Fibroblast of skin of right biceps (primary cell): ENCODE data around the gene PLK5.

ENCODE experiments used
- DNase-seq: peaks from one replicate; pipeline ENCODE4 v3.0.0-alpha.2; 2013

The PLK5 gene

DNA sequence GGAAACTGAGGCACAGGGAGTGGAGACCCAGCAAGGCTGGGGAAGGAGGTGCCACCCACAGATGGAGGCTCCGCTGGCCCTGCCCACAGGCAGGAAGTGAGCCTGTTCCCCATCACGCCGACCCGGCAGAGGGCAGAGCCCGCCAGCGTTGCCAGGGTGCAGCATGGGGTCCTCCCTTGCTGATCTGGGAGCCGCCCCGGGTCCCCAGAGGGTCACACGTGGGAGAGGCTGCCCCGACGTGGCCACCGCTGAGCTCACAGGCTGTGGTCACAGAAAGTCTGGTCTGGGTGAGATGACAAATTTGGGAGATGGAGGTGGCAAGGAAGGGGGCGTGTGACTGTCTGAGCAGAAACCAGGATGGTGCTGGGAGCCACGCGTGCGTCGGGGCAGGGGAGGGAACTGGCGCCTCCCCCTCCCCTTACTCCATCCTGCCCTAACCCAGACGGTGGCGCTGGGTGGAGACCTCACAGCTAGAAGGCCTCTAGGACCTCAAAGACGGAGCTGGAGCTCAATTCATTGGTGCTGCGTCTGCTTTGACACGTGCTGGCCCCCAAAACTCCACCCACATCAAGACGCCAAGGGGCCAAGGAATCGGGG is 36.5 kb downstream of the PLK5 start:
- no peak for DNase-seq

DNA sequence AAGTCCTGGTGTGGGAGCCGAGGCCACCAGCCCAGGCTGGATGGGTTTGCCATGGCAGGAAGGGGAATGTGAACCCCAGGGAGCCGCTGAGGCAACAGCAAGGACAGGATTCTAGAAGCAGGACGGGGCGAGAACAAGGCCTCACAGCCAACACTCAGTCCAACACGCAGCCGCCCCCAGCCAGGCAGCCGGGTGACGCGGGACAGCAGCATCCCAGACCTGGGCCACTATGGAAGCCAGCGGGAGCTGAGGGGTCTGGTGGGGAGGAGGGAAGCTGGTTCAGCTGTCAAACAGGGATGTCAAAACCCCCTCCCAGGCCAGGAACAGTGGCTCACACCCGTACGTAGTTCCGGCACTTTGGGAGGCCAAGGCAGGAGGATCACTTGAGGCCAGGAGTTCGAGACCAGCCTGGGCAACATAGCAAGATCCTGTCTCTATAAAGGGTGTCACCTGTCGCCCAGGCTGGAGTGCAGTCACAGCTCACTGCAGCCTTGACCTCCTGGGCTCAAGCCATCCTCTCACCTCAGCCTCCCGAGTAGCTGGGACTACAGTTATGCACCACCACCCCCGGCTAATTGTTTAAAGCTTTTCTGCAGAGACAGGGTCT is 37.5 kb downstream of the PLK5 start:
- no peak for DNase-seq

DNA sequence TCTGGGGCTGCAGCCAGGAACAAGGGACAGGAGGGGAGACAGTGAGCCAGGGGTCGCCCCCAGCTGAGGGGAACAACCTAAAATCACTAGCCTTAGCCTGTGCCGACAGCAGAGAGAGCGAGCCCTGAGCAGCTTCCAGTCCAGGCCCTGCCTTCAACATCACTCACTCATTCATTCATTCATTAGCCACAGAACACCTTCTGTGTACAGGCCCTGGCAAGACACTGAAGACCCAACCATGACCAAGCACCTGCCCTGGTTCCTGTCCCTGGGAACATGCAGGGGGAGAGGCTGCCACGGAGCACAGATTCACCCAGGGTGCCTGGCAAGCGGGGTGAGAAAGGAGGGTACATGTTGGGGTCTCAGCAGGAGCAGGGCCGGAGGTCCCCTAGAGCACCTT is 39.4 kb downstream of the PLK5 start:
- DNase-seq = no peak

DNA sequence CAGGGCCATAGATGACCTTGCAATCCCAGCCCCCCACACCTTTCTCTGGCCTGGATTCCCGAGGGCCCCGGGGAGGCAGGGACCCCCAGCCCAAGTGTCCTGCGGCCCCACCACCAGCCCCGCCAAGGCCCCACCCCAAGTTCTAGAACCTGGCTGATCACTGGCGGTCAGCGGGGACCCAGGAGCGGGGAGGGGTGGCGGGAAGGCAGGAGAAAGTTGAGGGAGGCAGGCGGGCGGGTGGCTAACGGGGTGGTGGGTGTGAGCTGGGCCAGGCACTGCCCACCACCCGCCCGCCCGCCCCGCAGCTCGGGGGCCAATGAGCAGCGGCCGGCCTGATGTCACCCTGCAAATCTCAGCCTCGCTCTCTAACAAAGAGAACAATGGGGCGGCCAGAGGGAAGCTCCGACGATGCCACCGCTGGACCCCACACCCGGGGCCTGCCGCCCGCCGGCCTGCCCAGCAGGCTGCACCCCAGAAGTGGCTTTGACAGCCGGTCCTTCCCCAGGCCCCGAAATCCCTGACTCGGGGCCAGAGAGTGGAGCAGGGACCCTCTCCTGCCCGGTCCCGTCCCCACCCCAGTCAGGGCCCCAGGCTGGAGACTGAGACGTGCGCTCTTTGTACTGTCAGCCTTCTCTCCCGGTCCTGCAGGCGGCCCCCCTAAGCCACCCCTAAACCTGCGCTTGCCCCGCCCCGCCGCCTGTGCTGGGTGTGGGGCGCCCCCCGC is 42.7 kb downstream of the PLK5 start:
- DNase-seq = peak; percentile 88

DNA sequence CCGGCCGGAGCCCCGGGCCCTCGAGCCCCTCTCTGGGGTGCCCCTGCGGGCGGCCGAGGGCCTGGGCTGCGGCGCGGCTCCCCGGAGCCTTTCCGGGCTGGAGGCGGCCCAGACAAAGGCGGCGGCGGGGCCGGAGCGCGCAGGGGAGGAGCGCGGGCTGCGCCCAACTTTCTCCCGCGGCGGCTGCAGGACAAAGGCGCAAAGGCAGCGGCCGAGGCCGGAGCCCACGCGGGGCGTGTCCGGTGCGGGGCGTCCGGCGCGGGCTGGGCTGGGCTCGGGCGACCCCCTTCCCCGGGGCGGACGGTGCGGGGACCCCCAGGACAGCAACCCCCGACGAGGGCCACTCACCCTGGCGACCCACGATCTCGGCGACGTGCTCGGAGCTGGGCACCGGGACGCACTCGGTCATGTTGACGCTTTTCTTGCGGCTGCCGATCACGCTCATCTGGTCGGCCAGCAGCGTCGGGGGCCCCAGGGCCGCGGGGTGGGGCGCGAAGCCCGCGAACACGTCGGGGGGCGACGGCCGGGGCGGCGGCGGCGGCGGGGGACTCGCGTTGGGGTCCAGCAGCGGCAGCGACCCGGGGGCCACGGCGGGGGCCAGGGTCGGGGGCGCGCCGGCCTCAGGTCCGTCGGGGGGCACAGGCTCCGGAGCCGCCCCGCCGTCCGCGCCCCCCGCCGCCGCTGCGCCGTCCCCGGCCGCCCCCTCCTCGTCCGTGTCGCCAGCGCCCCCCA is 43.4 kb downstream of the PLK5 start:
- no peak for DNase-seq

DNA sequence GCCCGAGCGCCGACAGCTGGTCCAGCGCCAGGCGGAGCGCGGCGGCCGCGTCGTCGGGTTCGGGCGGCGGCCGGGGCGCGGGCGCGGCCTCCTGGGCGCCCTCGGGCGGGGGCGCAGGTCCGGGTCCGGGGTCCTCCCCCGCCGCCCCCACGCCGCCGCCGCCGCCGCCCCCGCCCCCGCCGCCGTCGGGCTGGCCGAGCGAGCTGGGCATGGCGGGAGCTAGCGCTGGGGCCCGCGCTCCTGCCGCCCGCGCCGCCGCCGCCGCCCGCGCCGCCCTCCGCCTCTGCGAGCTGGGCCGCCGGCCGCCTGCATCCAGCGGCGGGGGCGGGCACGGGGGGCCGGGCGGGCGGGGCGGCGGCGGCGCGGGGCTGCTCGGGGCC is 44.0 kb downstream of the PLK5 start:
- DNase-seq = no peak

DNA sequence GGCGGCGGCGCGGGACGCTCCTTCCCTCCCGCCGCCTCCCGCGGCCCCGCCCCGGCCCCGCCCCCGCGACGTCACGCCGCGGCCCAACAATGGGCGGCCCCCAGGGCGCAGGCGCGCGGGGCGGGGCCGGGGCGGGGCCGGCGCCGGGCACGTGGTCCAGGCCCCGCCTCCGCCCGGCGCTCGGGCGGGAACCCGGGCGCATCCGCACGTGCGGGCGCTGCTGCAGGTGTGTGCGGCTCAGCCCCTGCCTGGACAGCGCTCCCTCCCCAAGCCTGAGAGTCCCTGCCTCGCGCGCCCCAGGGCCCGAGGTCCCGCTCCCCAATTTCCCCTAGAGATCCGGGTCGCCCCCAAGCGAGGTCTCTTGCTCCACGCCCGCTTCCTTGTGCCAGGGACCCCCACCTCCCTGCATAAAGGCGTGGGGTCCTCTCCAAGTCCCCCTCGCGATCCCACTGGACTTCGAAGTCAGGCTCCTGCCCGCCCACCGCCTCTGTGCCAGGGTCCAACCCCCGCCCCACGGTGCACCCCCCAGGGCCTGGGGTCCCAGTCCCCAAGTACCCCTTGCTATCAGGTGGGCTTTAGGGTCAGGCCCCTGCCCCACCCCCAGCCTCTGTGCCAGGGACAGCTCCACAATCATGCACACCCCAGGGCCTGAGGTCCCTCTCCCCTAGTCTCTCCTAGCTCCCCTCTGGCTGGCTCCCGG is 44.6 kb downstream of the PLK5 start, which contains the start of gene MEX3D:
Gene MEX3D (minus strand): TSS at position 6 of the 700 bp plus-strand sequence. CDS start 267 bp downstream, outside the sequence.
- peak; percentile 84 for DNase-seq

DNA sequence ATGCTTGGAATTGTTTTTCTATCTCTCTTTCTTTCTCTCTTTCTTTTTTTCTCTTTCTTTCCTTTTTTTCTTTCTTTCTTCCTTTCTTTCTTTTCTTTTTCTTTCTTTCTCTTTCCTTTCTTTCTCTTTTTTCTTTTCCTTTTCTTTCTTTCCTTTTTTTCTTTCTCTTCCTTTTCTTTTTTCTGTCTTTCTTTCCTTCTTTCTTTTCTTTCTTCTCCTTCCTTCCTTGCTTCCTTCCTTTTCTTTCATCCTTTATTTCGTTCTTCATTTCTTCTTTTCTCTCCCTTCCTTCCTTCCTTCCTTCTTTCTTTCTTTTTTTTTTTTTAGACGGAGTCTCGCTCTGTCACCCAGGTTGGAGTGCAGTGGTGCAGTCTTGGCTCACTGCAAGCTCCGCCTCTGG is 46.1 kb downstream of the PLK5 start:
- DNase-seq = no peak

DNA sequence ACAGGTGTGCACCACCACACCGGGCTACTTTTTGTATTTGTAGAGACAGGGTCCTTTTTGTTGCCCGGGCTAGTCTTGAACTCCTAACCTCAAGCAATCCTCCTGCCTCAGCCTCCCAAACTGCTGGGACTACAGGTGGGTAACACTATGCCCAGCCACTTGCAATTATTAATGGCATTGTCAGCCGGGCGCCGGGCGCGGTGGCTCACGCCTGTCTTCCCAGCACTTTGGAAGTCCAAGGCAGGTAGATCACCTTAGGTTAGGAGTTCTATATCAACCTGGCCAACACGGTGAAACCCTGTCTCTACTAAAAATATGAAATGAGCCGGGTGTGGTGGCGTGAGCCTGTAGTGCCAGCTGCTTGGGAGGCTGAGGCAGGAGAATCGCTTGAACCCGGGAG is 47.0 kb downstream of the PLK5 start:
- no peak for DNase-seq

DNA sequence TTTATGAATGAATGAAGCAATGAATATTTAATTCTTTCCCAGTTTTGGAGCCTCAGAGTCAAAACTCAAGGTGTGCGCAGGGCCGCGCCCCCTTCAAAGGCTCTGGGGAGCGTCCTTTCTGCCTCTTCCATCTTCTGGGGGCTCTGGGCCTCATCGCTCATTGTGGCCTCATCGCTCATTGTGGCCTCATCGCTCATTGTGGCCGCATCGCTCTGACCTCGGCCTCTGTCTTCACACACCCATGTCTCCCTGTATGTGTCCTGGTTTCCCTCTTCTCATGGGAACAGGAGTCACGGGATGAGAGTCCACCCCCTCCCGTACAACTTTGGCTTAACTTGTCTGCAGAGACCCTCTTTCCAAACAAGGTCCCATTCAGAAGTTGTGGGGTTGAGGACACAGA is 47.5 kb downstream of the PLK5 start:
- DNase-seq = no peak

DNA sequence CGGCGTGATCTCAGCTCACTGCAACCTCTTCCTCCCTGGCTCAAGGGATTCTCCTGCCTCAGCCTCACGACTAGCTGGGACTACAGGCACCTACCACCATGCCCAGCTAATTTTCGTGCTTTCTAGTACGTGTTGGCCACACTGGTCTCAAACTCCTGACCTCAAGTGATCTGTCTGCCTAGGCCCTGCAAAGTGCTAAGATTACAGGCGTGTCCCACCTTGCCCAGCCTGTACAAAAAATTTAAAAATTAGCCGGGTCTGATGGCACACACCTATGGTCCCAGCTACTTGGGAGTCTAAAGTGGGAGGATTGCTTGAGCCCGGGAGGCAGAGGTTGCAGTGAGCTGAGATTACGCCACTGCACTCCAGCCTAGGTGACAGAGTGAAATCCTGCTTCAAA is 48.9 kb downstream of the PLK5 start:
- DNase-seq = no peak

DNA sequence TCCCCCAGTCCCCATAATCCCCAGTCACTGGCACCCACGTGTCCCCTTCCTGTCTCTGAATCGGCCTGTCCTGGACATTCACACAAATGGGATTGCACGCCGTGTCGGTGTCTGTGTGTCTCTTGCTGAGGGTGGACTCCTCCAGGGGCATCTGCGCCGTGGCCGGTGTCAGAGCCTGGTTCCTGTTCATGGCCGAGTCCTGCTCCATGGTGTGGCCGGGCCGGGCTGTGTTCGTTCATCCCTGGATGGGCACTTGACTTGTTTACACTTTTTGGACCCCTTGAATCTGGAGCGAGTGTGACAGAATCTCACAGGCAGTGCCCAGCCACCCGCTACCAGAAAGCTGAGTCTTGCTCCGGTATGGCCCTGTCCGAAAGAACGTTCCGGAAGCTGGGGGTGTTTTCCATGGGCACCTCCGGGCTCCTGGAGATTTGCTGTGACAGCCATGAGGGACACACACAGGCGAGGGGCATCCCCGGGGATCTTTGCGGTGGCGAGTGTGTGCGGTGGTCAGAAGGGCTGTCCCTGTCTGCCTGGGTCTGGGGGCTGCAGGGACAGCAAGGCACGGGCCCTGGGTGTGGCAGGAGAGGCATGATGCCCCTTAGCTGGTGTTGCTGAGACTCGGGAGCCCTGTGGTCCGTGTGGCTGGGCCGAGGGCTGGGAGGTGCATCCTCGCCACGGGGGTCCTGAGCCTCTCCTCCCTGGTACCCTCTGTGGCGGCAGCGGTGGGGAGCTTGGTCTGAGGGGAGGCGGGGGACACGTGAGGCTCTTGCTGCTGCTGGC is 50.7 kb downstream of the PLK5 start:
- no peak for DNase-seq

DNA sequence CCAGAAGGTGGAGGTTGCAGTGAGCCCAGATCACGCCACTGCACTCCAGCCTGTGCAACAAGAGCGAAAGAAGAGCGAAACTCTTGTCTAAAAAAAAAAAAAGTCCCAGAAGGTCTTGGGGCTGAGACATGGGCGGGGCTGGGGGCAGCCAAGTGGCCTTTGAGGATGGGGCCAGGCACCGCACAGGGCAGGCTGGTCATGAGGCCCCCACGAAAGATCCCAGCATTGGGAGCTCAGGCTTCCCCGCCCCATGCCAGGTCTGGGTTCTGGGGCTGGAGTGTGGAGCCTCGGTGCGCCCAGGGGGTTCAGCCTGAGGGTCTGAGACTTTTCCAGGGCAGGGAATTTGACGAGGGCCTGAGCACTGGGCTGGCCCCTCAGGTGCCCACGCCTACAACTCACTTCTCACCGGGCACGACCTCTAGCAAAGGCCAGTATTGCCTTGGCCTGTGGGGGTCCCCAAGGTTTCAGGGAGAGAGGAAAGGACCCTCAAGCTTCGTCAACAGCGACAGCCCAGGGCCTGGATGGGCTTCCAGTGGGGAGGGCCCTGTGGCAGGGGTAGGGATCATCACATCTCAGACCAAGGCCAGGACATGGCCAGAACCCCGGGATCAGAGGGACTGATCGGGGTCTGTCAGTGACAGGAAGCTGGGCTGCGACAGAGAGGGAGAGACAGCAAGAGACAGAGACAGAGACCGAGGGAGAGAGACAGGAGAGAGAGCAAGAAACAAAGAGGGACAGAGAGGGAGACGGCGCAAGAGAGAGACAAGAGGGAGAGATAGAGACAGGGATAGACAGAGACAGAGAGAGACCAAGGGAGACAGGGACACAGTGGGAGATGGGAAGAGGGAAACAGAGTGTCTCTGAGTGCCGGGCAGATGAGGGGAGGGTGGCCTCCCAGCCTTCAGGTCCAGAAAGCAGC is 51.7 kb downstream of the PLK5 start:
- DNase-seq = no peak

DNA sequence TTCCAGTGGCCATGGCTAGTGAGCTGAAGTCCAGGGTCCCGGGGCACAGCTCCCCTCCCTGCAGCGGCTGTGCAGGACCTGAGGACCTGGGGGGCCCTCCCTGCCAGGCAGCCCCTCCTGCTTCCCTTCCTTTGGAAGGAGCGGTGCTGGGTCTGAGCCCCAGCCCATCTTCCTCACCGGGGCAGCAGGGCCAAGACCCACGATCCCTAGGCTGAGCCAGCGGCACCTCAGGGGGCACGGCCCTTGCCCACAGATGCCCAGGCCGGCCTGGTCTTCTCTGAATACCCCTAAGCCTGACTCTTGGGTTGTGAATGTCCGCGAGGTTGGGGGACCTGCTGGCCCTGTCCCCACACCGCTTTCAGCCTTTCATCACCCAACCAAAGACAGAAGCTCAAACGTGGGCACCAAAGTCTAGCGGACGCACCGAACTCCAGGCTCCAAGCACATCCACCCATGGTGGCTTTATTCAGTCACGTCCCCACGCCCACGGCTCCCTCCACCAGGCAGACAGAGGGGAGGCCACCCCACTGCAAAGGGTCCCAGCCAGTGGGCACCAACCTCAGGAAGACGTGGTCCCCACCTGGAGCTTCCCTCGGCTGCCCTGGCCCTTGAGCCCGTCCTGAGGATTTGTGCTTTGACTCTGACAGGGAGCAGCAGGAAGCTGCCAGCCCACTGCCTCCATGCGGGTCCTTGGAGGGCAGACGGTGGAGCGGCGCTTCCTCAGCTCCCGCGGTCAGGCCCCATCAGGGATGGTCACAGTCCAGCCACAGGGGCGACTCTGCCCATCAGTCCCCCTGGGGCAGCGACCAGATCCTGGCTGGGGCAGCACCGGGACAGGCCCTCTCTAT is 52.6 kb downstream of the PLK5 start:
- DNase-seq = no peak

DNA sequence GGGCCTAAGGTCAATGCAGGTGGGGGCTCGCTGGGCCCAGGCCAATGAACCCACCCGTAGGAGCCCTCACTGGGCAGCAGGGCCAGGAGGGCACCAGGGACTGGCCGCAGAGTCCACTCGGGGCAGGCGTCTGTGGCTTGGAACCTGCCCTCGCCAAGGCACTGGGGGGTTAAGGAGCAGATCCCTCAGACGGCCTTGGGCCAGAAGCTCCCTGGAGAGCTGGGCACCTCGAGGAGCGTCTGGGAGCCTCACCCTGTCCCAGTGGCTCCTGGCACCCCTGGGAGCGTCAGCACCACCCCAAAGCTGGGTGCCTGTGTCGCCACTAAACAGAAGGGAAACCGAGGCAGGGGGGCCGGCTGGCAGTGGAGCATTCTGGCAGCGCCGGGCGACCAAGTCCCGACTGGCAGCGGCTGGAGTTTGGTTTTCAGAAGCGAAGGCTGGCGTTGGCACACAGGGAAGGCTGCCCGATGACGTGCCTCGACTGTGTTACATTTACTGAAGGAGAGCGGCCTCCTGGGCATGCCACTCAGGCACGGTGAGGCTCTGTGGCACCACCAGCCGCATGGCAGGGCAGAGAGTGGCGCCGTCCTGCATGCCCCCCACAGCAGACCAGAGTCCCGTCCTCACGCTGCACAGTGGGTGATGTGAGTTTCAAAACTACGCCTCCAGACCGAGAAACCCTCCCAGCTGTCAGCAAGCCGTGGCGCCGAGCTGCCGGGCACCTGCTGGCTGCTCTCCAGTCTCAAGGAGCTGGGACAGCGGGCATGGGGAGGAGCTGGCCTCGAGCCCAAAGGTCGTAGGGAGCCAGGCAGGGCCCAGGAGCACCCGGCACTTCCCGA is 53.4 kb downstream of the PLK5 start:
- DNase-seq = no peak

DNA sequence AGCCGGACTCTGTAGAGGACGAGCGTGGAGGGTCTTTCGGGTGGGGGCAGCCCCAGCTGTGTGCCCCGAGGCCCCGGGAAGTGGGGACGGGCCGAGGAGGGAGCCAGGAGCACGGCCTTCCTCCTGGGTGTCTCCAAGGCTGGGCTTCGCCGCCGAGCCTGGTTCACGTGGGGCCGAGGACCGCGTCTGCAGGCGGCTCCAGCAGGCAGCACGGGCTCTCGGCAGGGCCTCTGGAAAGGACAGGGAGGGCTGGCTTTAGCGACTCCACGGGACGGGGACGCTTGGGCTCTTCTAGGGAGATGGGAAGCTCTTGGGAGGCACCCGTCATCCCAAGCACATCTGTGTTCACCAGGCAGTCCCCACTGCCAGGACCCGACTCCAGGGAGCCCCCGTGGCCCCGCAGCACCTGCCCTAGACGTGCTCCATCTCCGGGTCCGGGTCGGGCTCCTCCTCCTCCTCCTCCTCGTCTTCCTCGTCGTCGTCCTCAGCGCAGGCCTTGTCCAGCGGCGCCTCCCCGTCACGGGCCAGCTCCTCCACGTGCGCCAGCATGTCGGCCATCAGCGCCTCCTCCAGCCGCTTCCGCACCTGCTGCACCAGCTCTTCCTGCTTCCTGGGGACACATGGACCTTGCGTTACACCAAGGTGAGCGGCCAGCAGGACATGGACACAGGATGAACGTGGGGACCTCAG is 54.2 kb downstream of the PLK5 start:
- no peak for DNase-seq

DNA sequence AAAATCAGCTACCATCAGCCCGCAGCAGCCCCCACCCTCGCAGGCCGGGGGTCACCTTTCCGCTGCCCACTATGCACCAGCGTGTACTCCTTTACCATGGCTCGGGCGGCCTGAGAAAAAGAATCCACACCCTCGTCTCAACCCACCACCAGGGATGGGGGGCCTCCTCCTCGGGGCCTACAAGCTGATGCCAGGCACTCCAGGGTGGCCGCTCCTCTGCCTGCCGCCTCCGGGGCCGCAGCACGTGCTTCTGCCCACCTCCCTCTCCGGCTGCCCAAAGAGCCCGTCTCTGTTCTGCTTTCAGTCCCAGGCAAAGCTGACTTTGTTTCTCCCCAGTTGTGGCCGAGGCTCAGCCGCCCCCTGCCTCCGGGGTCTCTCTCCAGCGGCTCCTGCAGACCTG is 55.3 kb downstream of the PLK5 start:
- no peak for DNase-seq

DNA sequence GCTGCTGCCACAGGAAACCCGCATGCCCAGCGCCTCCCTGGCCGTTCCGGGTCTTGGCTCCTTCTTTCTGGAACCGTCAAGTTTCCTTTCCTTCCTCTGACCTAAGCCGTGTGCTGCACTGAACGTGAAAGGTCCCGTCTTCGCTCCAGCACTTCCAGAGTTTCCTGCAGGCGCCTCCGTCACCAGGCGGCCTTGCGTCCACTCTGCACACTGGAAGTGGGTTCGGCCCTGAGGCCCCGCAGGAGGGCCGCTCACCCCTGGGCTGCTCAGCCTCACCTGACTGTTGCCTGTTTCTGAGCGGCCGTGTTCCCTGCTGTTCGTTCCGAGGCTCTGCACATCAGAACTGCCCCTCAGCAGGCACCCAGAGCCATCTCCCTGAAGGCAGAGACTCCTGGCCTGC is 56.5 kb downstream of the PLK5 start:
- no peak for DNase-seq

DNA sequence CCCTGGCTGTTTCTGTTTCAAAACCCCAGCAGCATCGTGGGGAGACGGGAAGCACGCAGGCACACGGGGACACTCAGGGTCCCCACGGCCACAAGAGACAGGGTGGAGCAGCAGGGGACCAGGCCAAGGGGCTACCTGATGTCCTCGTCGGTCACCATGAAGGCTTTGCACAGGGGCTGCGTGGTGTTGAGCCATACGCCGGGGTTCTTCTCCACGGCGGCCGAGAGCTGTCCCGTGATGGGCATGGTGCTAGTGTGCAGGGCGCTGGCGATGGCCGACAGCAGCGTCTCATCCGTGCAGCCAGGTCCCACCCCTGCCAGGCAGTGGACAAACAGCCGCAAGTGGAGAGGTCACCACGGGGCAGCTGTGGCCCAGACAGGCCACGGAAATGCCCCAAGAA is 57.1 kb downstream of the PLK5 start:
- DNase-seq = no peak
